ENCODE measurements around the gene PHF5A.

- no peak for TF ChIP-seq CTCF (IDR thresholded peaks at IDR 0.05)
- TF ChIP-seq POLR2A (IDR thresholded peaks at IDR 0.05) = no peak
Observed at GRCh38 chr22:41481925-41482318, 13.4 kb upstream of the PHF5A start.

Measured in lower leg skin (tissue), 3 donors.